DND-41 (cell line): ENCODE data around the gene C1orf174.

Experiments
- ATAC-seq: fragments of 200-7000 bp; cut with Tn5 transposase; 3 replicates; pipeline ENCODE4 v1.9.1; 2021; ENCODE audit warnings: low read depth; ENCODE audit not compliant: insufficient read depth
- DNase-seq: peaks from one replicate; pipeline ENCODE4 v3.0.0-alpha.2; 2020
- H2AFZ ChIP-seq: 2 replicates; pipeline ENCODE4 v1.6.0; 2012; ENCODE audit warnings: low read depth, low read length
- H3K27ac ChIP-seq: 2 replicates; pipeline ENCODE4 v1.5.1; 2012; ENCODE audit warnings: low read length, inconsistent platforms
- H3K27me3 ChIP-seq: fragments of 200-600 bp; sonication (generic); 2 replicates; pipeline ENCODE4 v1.6.0; 2012; ENCODE audit warnings: low read length, mild to moderate bottlenecking, inconsistent platforms; ENCODE audit not compliant: insufficient read depth, poor library complexity
- H3K36me3 ChIP-seq: 2 replicates; pipeline ENCODE4 v1.5.1; 2012; ENCODE audit warnings: low read length, inconsistent platforms; ENCODE audit not compliant: insufficient read depth
- H3K4me1 ChIP-seq: 2 replicates; pipeline ENCODE4 v1.5.1; 2012; ENCODE audit warnings: mild to moderate bottlenecking, low read length; ENCODE audit not compliant: insufficient read depth
- H3K4me2 ChIP-seq: 2 replicates; pipeline ENCODE4 v1.6.0; 2012; ENCODE audit warnings: mild to moderate bottlenecking, moderate library complexity, low read length, inconsistent platforms; ENCODE audit not compliant: insufficient read depth
- H3K4me3 ChIP-seq, 2 experiments: fragments of 200-600 bp in 1 of 2; shearing (Covaris generic) in 1 of 2; 2 replicates each; pipeline ENCODE4 v1.5.1; 2012 to 2016; ENCODE audit warnings: inconsistent platforms in 2 of 2, low read length in 2 of 2, mild to moderate bottlenecking in 2 of 2, low read depth in 1 of 2, moderate library complexity in 1 of 2
- H3K79me2 ChIP-seq: 2 replicates; pipeline ENCODE4 v1.6.0; 2012; ENCODE audit warnings: low read length, inconsistent platforms; ENCODE audit not compliant: insufficient read depth
- H3K9ac ChIP-seq: 2 replicates; pipeline ENCODE4 v1.6.0; 2012; ENCODE audit warnings: low read depth, mild to moderate bottlenecking, inconsistent platforms, low read length, moderate library complexity
- H3K9me3 ChIP-seq: 2 replicates; pipeline ENCODE4 v1.5.1; 2012; ENCODE audit warnings: low read length, moderate library complexity, mild to moderate bottlenecking, inconsistent platforms; ENCODE audit not compliant: insufficient read depth, severe bottlenecking
- H4K20me1 ChIP-seq: 2 replicates; pipeline ENCODE4 v1.6.0; 2012; ENCODE audit warnings: low read length; ENCODE audit not compliant: insufficient read depth
- EZH2 ChIP-seq: IDR thresholded peaks from 3 replicates; pipeline ENCODE4 v1.6.1; 2012; ENCODE audit warnings: borderline replicate concordance, low read depth, mild to moderate bottlenecking, moderate library complexity, low read length, inconsistent platforms; ENCODE audit not compliant: severe bottlenecking
- TF ChIP-seq, protein P1 (sequence below): IDR thresholded peaks from 2 replicates; pipeline ENCODE4 v1.5.1; 2012; ENCODE audit warnings: borderline replicate concordance, low read length, moderate library complexity, mild to moderate bottlenecking; ENCODE audit not compliant: poor library complexity, severe bottlenecking; ENCODE audit errors: extremely low read depth

C1orf174 gene

DNA sequence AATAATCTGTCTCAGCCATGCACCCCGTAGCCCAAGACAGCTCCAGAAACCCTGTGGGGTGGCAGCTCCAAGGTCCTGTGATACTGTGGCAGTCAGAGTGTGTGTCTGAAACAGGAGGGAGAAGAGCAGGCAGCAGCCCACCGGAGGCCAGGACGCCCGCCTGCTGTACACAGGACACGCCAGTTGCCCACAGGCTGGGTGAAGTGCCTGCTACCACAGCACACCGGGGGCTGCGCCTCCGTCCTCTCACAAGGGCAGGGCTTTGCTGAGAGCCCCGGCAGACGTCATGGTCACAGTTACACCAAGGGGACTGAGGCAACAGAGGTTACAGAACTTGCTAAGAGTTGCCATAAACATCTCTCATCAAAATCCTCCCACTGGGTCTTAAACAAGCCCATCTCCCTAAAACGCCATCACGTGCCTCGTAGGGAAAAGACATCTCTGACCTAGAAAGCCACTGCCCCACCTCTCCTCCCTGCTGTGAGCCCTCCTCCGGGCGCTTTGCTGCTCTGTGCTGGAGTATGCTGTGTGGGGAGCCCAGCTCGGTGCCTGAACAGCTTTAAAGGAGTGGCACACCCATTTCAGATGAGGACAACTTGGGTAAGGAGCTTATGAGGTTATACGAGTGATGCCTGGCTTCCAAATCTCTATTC lies 5.3 kb downstream of the C1orf174 start:
- no peak overlapping the region for H3K4me3 ChIP-seq
- H3K27me3 ChIP-seq = no peaks in the 10 kb centered on the region
- peaks cover 52% of the 10 kb centered on the region for H4K20me1 ChIP-seq
- H3K9ac ChIP-seq = no peak overlapping the region
- no peak overlapping the region for H3K4me2 ChIP-seq
- H3K4me1 ChIP-seq = peaks cover 25% of the 10 kb centered on the region
- H2AFZ ChIP-seq = no peak overlapping the region
- DNase-seq (no peak), ATAC-seq (no peak)
- peaks cover 61% of the 10 kb centered on the region for H3K36me3 ChIP-seq
- TF ChIP-seq EZH2 = no peak
- TF ChIP-seq, protein P1, sequence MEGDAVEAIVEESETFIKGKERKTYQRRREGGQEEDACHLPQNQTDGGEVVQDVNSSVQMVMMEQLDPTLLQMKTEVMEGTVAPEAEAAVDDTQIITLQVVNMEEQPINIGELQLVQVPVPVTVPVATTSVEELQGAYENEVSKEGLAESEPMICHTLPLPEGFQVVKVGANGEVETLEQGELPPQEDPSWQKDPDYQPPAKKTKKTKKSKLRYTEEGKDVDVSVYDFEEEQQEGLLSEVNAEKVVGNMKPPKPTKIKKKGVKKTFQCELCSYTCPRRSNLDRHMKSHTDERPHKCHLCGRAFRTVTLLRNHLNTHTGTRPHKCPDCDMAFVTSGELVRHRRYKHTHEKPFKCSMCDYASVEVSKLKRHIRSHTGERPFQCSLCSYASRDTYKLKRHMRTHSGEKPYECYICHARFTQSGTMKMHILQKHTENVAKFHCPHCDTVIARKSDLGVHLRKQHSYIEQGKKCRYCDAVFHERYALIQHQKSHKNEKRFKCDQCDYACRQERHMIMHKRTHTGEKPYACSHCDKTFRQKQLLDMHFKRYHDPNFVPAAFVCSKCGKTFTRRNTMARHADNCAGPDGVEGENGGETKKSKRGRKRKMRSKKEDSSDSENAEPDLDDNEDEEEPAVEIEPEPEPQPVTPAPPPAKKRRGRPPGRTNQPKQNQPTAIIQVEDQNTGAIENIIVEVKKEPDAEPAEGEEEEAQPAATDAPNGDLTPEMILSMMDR = no peak
- H3K9me3 ChIP-seq = peaks cover 5% of the 10 kb centered on the region
- peaks cover 73% of the 10 kb centered on the region for H3K79me2 ChIP-seq
- H3K27ac ChIP-seq = no peak overlapping the region

DNA sequence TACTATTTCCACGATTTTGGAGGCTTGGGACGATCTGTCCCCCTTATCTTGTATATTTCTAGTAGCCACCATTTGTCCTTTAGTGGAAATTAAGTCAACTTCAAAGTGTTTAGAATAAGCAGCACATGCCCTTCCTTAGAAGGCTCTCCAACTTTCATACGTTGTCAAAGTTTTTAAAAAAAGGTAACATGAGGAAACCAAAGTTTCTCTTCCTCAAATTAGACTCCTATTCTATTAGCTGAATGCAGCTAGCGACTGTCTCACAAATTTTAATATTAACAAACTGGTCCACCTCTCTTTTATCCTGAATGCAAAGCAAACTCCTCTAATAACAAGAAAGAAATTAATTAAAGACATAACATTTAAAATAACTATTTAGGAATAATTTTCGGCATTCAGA lies 6.9 kb downstream of the C1orf174 start:
- Histone ChIP-seq H3K27ac (no peak overlapping the region), H3K27me3 (no peaks in the 10 kb centered on the region)

GRCh38 chr1:3892748-3893147 lies 7.3 kb downstream of the C1orf174 start:
- DNase-seq (no peak), ATAC-seq (no peak)
- H3K79me2 ChIP-seq = peaks cover 53% of the 10 kb centered on the region
- H4K20me1 ChIP-seq = peaks cover 48% of the 10 kb centered on the region
- H3K27ac ChIP-seq = no peak overlapping the region
- no peaks in the 10 kb centered on the region for H3K9me3 ChIP-seq
- TF ChIP-seq, protein P1 = no peak
- TF ChIP-seq EZH2 = no peak
- peaks cover 7% of the 10 kb centered on the region; the same call in 1 of the 2 replicates for H3K4me1 ChIP-seq
- H3K4me2 ChIP-seq = no peak overlapping the region
- H3K36me3 ChIP-seq = peaks cover 74% of the 10 kb centered on the region
- no peaks in the 10 kb centered on the region for H3K27me3 ChIP-seq
- no peak overlapping the region for H3K9ac ChIP-seq
- no peak overlapping the region for H3K4me3 ChIP-seq
- H2AFZ ChIP-seq = no peak overlapping the region

More for the DNA sequence above, 6.9 kb downstream of the C1orf174 start:
- peaks cover 48% of the 10 kb centered on the region for H4K20me1 ChIP-seq
- H3K4me2 ChIP-seq = no peak overlapping the region
- H3K4me3 ChIP-seq = no peak overlapping the region
- H3K79me2 ChIP-seq = peaks cover 57% of the 10 kb centered on the region
- H3K9me3 ChIP-seq = peaks cover 2% of the 10 kb centered on the region
- H3K9ac ChIP-seq = no peak overlapping the region
- no peak overlapping the region for H2AFZ ChIP-seq
- no peak for ATAC-seq
- DNase-seq = no peak
- peaks cover 70% of the 10 kb centered on the region for H3K36me3 ChIP-seq
- TF ChIP-seq, protein P1 = no peak
- no peak for TF ChIP-seq EZH2
- H3K4me1 ChIP-seq = peaks cover 11% of the 10 kb centered on the region
